Neural progenitor cell (in vitro differentiated cells): ENCODE data around the gene EDIL3. TPM values are rescaled to one million over a fixed set of nuclear protein-coding genes. Genes with fewer than 3 reads are reported as not detected.

Source experiments
- DNase-seq: peaks from one replicate; pipeline ENCODE4 v3.0.0-alpha.2; 2016; ENCODE audit warnings: low spot score
- H2AFZ ChIP-seq: fragments of 200-600 bp; sonication (generic); replicated peaks from 2 replicates; pipeline ENCODE4 v1.6.1; 2016; ENCODE audit warnings: antibody characterized with exemption
- H3F3A ChIP-seq: fragments of 200-600 bp; sonication (generic); 2 replicates; pipeline ENCODE4 v1.6.1; 2016; ENCODE audit warnings: antibody characterized with exemption, low read depth
- H3K27ac ChIP-seq: fragments of 200-600 bp; sonication (generic); 2 replicates; pipeline ENCODE4 v1.5.1; 2016; ENCODE audit warnings: mild to moderate bottlenecking
- H3K27me3 ChIP-seq: fragments of 200-600 bp; sonication (generic); 2 replicates; pipeline ENCODE4 v1.6.1; 2016; ENCODE audit warnings: mild to moderate bottlenecking, moderate library complexity
- H3K36me3 ChIP-seq: fragments of 200-600 bp; sonication (generic); 2 replicates; pipeline ENCODE4 v1.5.1; 2016
- H3K4me1 ChIP-seq: fragments of 200-600 bp; sonication (generic); 2 replicates; pipeline ENCODE4 v1.6.1; 2016; ENCODE audit warnings: mixed run types
- H3K4me2 ChIP-seq: fragments of 200-600 bp; sonication (generic); 2 replicates; pipeline ENCODE4 v1.6.1; 2016
- H3K4me3 ChIP-seq: fragments of 200-600 bp; sonication (generic); 2 replicates; pipeline ENCODE4 v1.5.1; 2016
- H3K79me2 ChIP-seq: fragments of 200-600 bp; sonication (generic); 2 replicates; pipeline ENCODE4 v1.6.1; 2016; ENCODE audit warnings: low read depth
- H3K9ac ChIP-seq: fragments of 200-600 bp; sonication (generic); 2 replicates; pipeline ENCODE4 v1.6.1; 2016
- H3K9me3 ChIP-seq: fragments of 200-600 bp; sonication (generic); 2 replicates; pipeline ENCODE4 v1.5.1; 2016; ENCODE audit warnings: low read depth
- H4K20me1 ChIP-seq: fragments of 200-600 bp; sonication (generic); 2 replicates; pipeline ENCODE4 v1.6.1; 2016; ENCODE audit warnings: low read depth
- H3K27ac Mint-ChIP-seq: 3 replicates; pipeline ENCODE4 v1.8.0; 2021; ENCODE audit warnings: mixed read lengths
- H3K27me3 Mint-ChIP-seq: 2 replicates; pipeline ENCODE4 v1.8.0; 2022; ENCODE audit warnings: low read depth, mild to moderate bottlenecking, inconsistent platforms, moderate library complexity, mixed read lengths; ENCODE audit not compliant: insufficient read depth
- H3K36me3 Mint-ChIP-seq: 3 replicates; pipeline ENCODE4 v1.8.0; 2021; ENCODE audit warnings: mixed read lengths
- H3K4me1 Mint-ChIP-seq: 3 replicates; pipeline ENCODE4 v1.8.0; 2021; ENCODE audit warnings: mixed read lengths
- H3K4me3 Mint-ChIP-seq: 3 replicates; pipeline ENCODE4 v1.8.0; 2021; ENCODE audit warnings: mild to moderate bottlenecking, moderate library complexity, mixed read lengths
- H3K9me3 Mint-ChIP-seq: 3 replicates; pipeline ENCODE4 v1.8.0; 2020; ENCODE audit warnings: mixed read lengths
- EZH2 ChIP-seq: fragments of 200-600 bp; sonication (generic); IDR thresholded peaks from 2 replicates; pipeline ENCODE4 v1.6.1; 2017; ENCODE audit warnings: antibody characterized with exemption, mild to moderate bottlenecking, moderate library complexity
- EZH2phosphoT487 ChIP-seq: fragments of 200-600 bp; sonication (generic); IDR thresholded peaks from 2 replicates; pipeline ENCODE4 v1.6.1; 2017; ENCODE audit warnings: antibody characterized with exemption
- total RNA-seq: library from RNA; depleted of rRNA; stranded (reverse); fragments of >200 nt; gene quantifications from 2 replicates; pipeline ENCODE4 v1.2.3, GENCODE V29; 2015; ENCODE audit warnings: low replicate concordance
- TF ChIP-seq, protein P1 (sequence below): fragments of 200-600 bp; sonication (generic); IDR thresholded peaks from 2 replicates; pipeline ENCODE4 v1.5.1; 2017; ENCODE audit warnings: antibody characterized with exemption, mild to moderate bottlenecking

Gene EDIL3
- total RNA-seq, 1 donor from 2014 or later: 13.8 TPM

DNA sequence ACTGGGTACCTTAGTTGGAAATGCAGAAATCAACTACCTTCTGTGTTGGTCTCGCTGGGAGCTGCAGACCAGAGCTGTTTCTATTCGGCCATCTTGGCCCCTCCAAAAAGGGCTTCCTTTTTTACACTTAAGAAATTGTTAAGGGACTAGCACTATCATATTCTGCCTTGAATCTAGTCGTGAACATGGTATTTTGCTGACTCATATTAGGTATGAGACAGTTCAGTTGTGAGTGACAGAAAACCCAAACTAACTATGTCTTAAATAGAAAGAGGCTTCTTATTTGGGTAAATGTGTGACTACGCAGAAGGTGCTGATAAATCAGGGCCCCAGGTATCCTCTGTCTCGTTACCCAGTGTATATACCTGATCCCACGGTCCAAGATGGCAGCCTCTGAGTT lies 298.2 kb downstream of the EDIL3 start:
- no peaks in the 10 kb centered on the region for H3K9me3 ChIP-seq
- H3K4me2 ChIP-seq: no peak overlapping the region
- no peak overlapping the region for H2AFZ ChIP-seq
- Mint-ChIP-seq H3K27ac (peak overlapping the region; percentile 67), H3K4me3 (no peak overlapping the region), H3K9me3 (peaks cover 2% of the 10 kb centered on the region), H3K36me3 (no peaks in the 10 kb centered on the region), H3K27me3 (no peaks in the 10 kb centered on the region), H3K4me1 (peaks cover 17% of the 10 kb centered on the region)
- no peaks in the 10 kb centered on the region for H3F3A ChIP-seq
- H3K27me3 ChIP-seq: no peaks in the 10 kb centered on the region
- no peaks in the 10 kb centered on the region for H3K79me2 ChIP-seq
- H3K36me3 ChIP-seq: no peaks in the 10 kb centered on the region
- no peaks in the 10 kb centered on the region for H4K20me1 ChIP-seq
- peaks cover 5% of the 10 kb centered on the region for H3K4me1 ChIP-seq
- H3K27ac ChIP-seq: no peak overlapping the region
- no peak overlapping the region for H3K4me3 ChIP-seq
- no peak for TF ChIP-seq EZH2phosphoT487
- TF ChIP-seq, protein P1, sequence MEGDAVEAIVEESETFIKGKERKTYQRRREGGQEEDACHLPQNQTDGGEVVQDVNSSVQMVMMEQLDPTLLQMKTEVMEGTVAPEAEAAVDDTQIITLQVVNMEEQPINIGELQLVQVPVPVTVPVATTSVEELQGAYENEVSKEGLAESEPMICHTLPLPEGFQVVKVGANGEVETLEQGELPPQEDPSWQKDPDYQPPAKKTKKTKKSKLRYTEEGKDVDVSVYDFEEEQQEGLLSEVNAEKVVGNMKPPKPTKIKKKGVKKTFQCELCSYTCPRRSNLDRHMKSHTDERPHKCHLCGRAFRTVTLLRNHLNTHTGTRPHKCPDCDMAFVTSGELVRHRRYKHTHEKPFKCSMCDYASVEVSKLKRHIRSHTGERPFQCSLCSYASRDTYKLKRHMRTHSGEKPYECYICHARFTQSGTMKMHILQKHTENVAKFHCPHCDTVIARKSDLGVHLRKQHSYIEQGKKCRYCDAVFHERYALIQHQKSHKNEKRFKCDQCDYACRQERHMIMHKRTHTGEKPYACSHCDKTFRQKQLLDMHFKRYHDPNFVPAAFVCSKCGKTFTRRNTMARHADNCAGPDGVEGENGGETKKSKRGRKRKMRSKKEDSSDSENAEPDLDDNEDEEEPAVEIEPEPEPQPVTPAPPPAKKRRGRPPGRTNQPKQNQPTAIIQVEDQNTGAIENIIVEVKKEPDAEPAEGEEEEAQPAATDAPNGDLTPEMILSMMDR: no peak
- no peak for TF ChIP-seq EZH2
- no peak for DNase-seq
- no peak overlapping the region for H3K9ac ChIP-seq

DNA sequence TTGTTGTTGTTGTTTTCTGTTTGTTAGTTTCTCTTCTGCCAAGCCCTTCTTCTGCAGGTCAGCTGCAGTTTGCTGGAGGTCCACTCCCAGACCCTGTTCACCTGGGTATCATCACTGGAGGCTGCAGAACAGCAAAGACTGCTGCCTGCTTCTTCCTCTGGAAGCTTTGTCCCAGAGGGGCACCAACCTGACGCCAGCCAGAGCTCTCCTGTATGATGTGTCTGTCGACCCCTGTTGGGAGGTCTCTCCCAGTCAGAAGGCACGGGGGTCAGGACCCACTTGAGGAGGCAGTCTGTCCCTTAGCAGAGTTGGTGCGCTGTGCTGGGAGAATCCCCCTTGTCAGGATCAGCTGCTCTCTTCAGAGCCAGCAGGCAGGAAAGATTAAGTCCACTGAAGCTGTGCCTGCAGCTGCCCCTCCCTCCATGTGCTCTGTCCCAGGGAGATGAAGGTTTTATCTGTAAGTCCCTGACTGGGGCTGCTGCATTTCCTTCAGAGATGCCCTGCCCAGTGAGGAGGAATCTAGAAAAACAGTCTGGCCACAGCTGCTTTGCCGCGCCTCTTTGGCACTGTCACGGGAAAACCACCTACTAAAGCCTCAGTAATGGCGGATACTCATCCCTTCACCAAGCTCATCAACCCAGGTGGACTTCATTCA lies 299.2 kb downstream of the EDIL3 start:
- Histone ChIP-seq H3K36me3 (no peaks in the 10 kb centered on the region), H3K4me3 (no peak overlapping the region), H3K27me3 (no peaks in the 10 kb centered on the region), H4K20me1 (no peaks in the 10 kb centered on the region), H3K27ac (no peak overlapping the region), H3K9me3 (no peaks in the 10 kb centered on the region), H3K79me2 (no peaks in the 10 kb centered on the region), H2AFZ (no peak overlapping the region), H3K4me2 (no peak overlapping the region), H3K4me1 (no peaks in the 10 kb centered on the region), H3K9ac (no peak overlapping the region), H3F3A (no peaks in the 10 kb centered on the region)
- Mint-ChIP-seq H3K4me3 (no peak overlapping the region), H3K4me1 (peaks cover 11% of the 10 kb centered on the region), H3K9me3 (peaks cover 2% of the 10 kb centered on the region), H3K27ac (no peak overlapping the region), H3K36me3 (no peaks in the 10 kb centered on the region), H3K27me3 (no peaks in the 10 kb centered on the region)
- DNase-seq: peak; percentile 27
- TF ChIP-seq EZH2 (no peak), EZH2phosphoT487 (no peak)
- TF ChIP-seq, protein P1: no peak

DNA sequence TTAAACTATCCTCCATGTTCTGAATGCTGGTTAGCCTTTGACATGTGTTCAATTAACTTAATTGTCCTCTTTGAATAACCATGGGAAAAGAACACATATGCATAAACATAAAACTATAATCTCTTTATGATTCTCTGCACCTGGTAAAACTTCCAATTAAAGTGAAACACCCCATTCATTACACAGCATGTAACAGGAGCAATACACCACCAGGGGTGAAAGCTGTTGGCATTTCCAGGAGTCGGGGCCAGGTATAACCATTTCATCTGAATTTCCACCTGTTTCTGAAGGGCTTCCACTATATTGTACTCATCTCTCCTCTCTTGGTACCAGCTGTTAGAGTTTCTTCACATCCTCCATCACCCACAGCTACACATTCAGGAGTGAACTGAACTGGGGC lies 303.8 kb downstream of the EDIL3 start:
- no peak for TF ChIP-seq EZH2phosphoT487
- TF ChIP-seq EZH2: no peak
- TF ChIP-seq, protein P1: no peak
- Mint-ChIP-seq H3K27ac (no peak overlapping the region), H3K4me1 (peaks cover 8% of the 10 kb centered on the region), H3K36me3 (no peaks in the 10 kb centered on the region), H3K27me3 (no peaks in the 10 kb centered on the region), H3K4me3 (no peak overlapping the region), H3K9me3 (peaks cover 3% of the 10 kb centered on the region)
- H2AFZ ChIP-seq: no peak overlapping the region
- no peaks in the 10 kb centered on the region for H3K36me3 ChIP-seq
- no peaks in the 10 kb centered on the region for H3K9me3 ChIP-seq
- no peak for DNase-seq
- H3K4me2 ChIP-seq: no peak overlapping the region
- no peaks in the 10 kb centered on the region for H3K27me3 ChIP-seq
- H3K4me1 ChIP-seq: no peaks in the 10 kb centered on the region
- no peak overlapping the region for H3K27ac ChIP-seq
- H4K20me1 ChIP-seq: no peaks in the 10 kb centered on the region
- no peak overlapping the region for H3K4me3 ChIP-seq
- H3F3A ChIP-seq: no peaks in the 10 kb centered on the region
- H3K9ac ChIP-seq: no peak overlapping the region
- no peaks in the 10 kb centered on the region for H3K79me2 ChIP-seq
